Neural cell (in vitro differentiated cells): ENCODE results near the gene PPP1R12C. TPM values are rescaled to one million over a fixed set of nuclear protein-coding genes. Genes with fewer than 3 reads are reported as not detected.

Experiments used
- H2AFZ ChIP-seq: fragments of 200-600, 300-800 bp; sonication (generic), shearing (Covaris generic); 2 replicates; pipeline ENCODE4 v1.6.0; 2014; ENCODE audit warnings: low read depth, mild to moderate bottlenecking, antibody characterized with exemption, low read length, moderate library complexity
- H3F3A ChIP-seq: fragments of 200-600 bp; shearing (Covaris generic); 2 replicates; pipeline ENCODE4 v1.6.1; 2016; ENCODE audit warnings: mild to moderate bottlenecking, moderate library complexity, mixed read lengths, antibody characterized with exemption, low read length; ENCODE audit not compliant: insufficient read depth, poor library complexity, severe bottlenecking
- H3K27ac ChIP-seq: fragments of 200-600, 300-800 bp; sonication (generic), shearing (Covaris generic); 2 replicates; pipeline ENCODE4 v1.5.1; 2014; ENCODE audit warnings: mild to moderate bottlenecking, low read length, moderate library complexity
- H3K27me3 ChIP-seq: fragments of 300-800, 200-600 bp; sonication (generic), shearing (Covaris generic); 2 replicates; pipeline ENCODE4 v1.6.0; 2014; ENCODE audit warnings: mild to moderate bottlenecking, low read depth, low read length, moderate library complexity; ENCODE audit not compliant: insufficient read depth
- H3K36me3 ChIP-seq: fragments of 300-800, 200-600 bp; sonication (generic), shearing (Covaris generic); 2 replicates; pipeline ENCODE4 v1.5.1; 2014; ENCODE audit warnings: mild to moderate bottlenecking, antibody characterized with exemption, low read length, moderate library complexity; ENCODE audit not compliant: insufficient read depth
- H3K4me2 ChIP-seq: fragments of 300-800, 200-600 bp; sonication (generic), shearing (Covaris generic); 2 replicates; pipeline ENCODE4 v1.6.0; 2014; ENCODE audit warnings: mild to moderate bottlenecking, low read length
- H3K4me3 ChIP-seq: fragments of 300-800, 200-600 bp; sonication (generic), shearing (Covaris generic); 2 replicates; pipeline ENCODE4 v1.5.1; 2014; ENCODE audit warnings: mild to moderate bottlenecking, low read length, moderate library complexity
- H3K79me2 ChIP-seq: fragments of 200-600 bp; shearing (Covaris generic); replicated peaks from 2 replicates; pipeline ENCODE4 v1.6.0; 2014; ENCODE audit warnings: mild to moderate bottlenecking, low read length, moderate library complexity; ENCODE audit not compliant: insufficient read depth
- H3K9ac ChIP-seq: fragments of 300-800, 200-600 bp; sonication (generic), shearing (Covaris generic); 2 replicates; pipeline ENCODE4 v1.6.1; 2016; ENCODE audit warnings: mild to moderate bottlenecking, low read length, mixed read lengths
- H3K9me2 ChIP-seq: fragments of 200-600 bp; shearing (Covaris generic); 2 replicates; pipeline ENCODE4 v1.6.1; 2016; ENCODE audit warnings: mild to moderate bottlenecking, low read length, mixed read lengths; ENCODE audit not compliant: insufficient read depth
- H3K9me3 ChIP-seq: fragments of 200-600, 300-800 bp; sonication (generic), shearing (Covaris generic); 2 replicates; pipeline ENCODE4 v1.6.1; 2016; ENCODE audit warnings: mild to moderate bottlenecking, mixed run types, low read length, moderate library complexity, mixed read lengths
- H4K20me1 ChIP-seq: fragments of 200-600 bp; shearing (Covaris generic); 2 replicates; pipeline ENCODE4 v1.6.1; 2016; ENCODE audit warnings: mild to moderate bottlenecking, mixed run types; ENCODE audit not compliant: insufficient read depth
- CTCF ChIP-seq: fragments of 450-650 bp; IDR thresholded peaks from 2 replicates; pipeline ENCODE4 v1.5.1; 2014; ENCODE audit warnings: antibody characterized with exemption, mild to moderate bottlenecking, moderate library complexity; ENCODE audit not compliant: poor library complexity, severe bottlenecking
- EP300 ChIP-seq: fragments of 450-650 bp; conservative IDR thresholded peaks from 2 replicates; pipeline ENCODE4 v1.6.1; 2014; ENCODE audit warnings: antibody characterized with exemption, mild to moderate bottlenecking, moderate library complexity; ENCODE audit not compliant: poor library complexity, severe bottlenecking
- EZH2 ChIP-seq: fragments of 200-600, 300-800 bp; shearing (Covaris generic), sonication (generic); IDR thresholded peaks from 2 replicates; pipeline ENCODE4 v1.6.1; 2014; ENCODE audit warnings: antibody characterized with exemption, low read length, borderline replicate concordance, mild to moderate bottlenecking; ENCODE audit not compliant: insufficient read depth, poor library complexity, severe bottlenecking
- MXI1 ChIP-seq: fragments of 450-650 bp; conservative IDR thresholded peaks from 2 replicates; pipeline ENCODE4 v1.6.1; 2014; ENCODE audit warnings: antibody characterized with exemption, mild to moderate bottlenecking; ENCODE audit not compliant: poor library complexity, severe bottlenecking
- POLR2AphosphoS5 ChIP-seq: IDR thresholded peaks from 2 replicates; pipeline ENCODE4 v1.6.1; 2012
- RAD21 ChIP-seq: fragments of 450-650 bp; conservative IDR thresholded peaks from 2 replicates; pipeline ENCODE4 v1.6.1; 2014; ENCODE audit warnings: antibody characterized with exemption, mild to moderate bottlenecking, moderate library complexity
- REST ChIP-seq: IDR thresholded peaks from 2 replicates; pipeline ENCODE4 v1.6.1; 2012; ENCODE audit warnings: borderline replicate concordance
- SMC3 ChIP-seq: fragments of 450-650 bp; conservative IDR thresholded peaks from 2 replicates; pipeline ENCODE4 v1.6.1; 2014; ENCODE audit warnings: antibody characterized with exemption, mild to moderate bottlenecking, moderate library complexity; ENCODE audit not compliant: poor library complexity
- TAF1 ChIP-seq: IDR thresholded peaks from 2 replicates; pipeline ENCODE4 v1.6.1; 2012; ENCODE audit warnings: low read depth
- polyA plus RNA-seq: library from polyadenylated mRNA; depleted of rRNA; stranded (reverse); fragments of >200 nt; gene quantifications from 2 replicates; pipeline ENCODE4 v1.2.3, GENCODE V29; 2014

Gene PPP1R12C
- polyA plus RNA-seq, 1 donor from 2014 or later: 109 TPM

DNA sequence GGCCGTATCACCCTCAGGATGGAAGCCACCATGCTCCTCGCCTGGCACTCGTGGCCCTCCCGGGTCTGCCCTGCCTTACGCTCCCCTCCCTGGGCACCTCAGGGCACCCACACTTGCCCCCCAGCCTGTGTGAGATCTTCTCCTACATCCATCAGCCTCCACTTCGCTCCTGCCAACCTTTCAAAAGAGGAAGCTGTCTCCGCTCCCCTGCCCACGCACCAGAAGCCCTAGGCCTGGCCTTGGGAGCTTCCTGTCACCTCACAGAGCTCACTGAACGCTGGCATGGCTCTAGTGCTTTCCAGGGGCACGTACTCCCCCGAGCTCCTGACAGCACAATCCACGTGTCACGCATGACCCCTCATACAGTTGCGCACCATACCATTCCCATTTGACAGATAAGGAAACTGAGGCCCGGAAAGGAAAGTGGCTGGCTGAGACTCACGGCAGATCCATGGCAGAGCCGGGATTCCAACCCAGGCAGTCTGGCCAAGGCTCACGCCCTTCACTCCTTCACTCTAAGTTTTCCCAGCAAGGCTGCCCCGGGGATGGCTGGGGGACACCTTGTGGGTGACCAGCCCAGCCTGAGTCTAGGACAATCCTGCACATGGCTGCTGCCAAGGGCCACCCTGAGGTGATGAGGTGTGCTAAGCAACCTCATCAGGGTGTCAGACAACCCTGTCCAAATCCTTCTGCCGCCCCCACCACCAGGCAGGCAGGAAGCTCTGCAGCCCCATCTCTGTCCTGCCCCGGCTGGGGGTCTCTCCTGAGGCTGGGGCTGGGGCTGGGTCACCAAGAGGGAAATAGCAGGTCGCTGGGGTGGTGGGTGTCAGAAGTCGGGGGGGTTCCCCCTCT, 19.3 kb downstream of the PPP1R12C start:
- H3K27ac ChIP-seq: no peak overlapping the region
- H3F3A ChIP-seq: no peaks in the 10 kb centered on the region
- no peak overlapping the region for H3K9ac ChIP-seq
- no peak overlapping the region for H3K4me2 ChIP-seq
- H3K4me3 ChIP-seq: no peak overlapping the region
- H2AFZ ChIP-seq: no peak overlapping the region
- H3K9me3 ChIP-seq: peaks cover 2% of the 10 kb centered on the region
- H3K27me3 ChIP-seq: no peaks in the 10 kb centered on the region
- TF ChIP-seq POLR2AphosphoS5 (no peak), REST (no peak), SMC3 (no peak)
- no peaks in the 10 kb centered on the region for H3K79me2 ChIP-seq
- no peaks in the 10 kb centered on the region for H3K9me2 ChIP-seq
- H3K36me3 ChIP-seq: peaks cover 4% of the 10 kb centered on the region
- no peaks in the 10 kb centered on the region for H4K20me1 ChIP-seq

DNA sequence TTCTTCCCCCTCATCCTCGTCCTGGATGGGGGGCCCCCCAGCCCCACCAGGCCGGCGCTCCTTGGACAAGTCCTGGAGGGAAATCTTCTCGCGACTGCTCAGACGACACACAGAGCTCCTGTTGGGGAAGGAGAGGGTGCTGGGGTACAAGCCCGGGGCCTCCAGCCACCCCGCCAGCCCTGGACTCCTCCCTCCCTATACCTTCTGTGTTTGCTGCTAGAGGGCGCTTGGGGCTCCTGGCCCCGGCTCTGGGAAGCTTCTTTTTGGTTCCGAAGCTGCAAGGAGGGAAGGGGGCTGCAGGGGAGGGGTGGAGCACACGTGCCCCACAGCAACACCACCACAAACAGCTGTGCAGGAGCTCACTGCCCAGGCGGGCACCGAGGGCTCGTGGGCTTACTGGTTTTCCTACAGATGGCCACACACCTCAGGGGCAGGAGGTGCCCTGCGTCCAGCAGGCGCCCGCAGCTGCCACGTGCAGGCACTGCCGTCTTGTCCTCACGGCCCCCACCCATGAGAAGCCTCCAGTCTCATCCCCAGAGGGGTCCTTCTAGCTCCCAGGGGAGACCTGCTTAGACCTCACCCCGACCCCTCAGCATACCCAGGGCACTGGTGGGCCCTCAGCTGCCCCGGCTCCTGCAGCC, 21.3 kb downstream of the PPP1R12C start:
- Histone ChIP-seq H3K9me2 (no peaks in the 10 kb centered on the region), H3K9ac (no peak overlapping the region), H3K36me3 (peaks cover 4% of the 10 kb centered on the region), H3K9me3 (no peaks in the 10 kb centered on the region), H2AFZ (no peak overlapping the region), H3K27ac (no peak overlapping the region), H3K79me2 (no peaks in the 10 kb centered on the region), H4K20me1 (no peaks in the 10 kb centered on the region), H3K4me3 (no peak overlapping the region), H3K27me3 (no peaks in the 10 kb centered on the region), H3K4me2 (no peak overlapping the region), H3F3A (no peaks in the 10 kb centered on the region)
- TF ChIP-seq POLR2AphosphoS5: no peak
- TF ChIP-seq TAF1: no peak
- TF ChIP-seq REST: no peak
- no peak for TF ChIP-seq MXI1
- TF ChIP-seq EP300: no peak
- no peak for TF ChIP-seq RAD21
- no peak for TF ChIP-seq EZH2
- no peak for TF ChIP-seq CTCF
- TF ChIP-seq SMC3: no peak
